Measurements from ENCODE around the gene DMRTB1.
A peak's percentile ranks its signal among the peaks of the same experiment; 100 is the strongest.

Gene DMRTB1

GRCh38 chr1:53463961-53464899 lies 5.0 kb downstream of the DMRTB1 start:
- no peak for DNase-seq (ENCODE audit: low read depth, low spot score)

DNA sequence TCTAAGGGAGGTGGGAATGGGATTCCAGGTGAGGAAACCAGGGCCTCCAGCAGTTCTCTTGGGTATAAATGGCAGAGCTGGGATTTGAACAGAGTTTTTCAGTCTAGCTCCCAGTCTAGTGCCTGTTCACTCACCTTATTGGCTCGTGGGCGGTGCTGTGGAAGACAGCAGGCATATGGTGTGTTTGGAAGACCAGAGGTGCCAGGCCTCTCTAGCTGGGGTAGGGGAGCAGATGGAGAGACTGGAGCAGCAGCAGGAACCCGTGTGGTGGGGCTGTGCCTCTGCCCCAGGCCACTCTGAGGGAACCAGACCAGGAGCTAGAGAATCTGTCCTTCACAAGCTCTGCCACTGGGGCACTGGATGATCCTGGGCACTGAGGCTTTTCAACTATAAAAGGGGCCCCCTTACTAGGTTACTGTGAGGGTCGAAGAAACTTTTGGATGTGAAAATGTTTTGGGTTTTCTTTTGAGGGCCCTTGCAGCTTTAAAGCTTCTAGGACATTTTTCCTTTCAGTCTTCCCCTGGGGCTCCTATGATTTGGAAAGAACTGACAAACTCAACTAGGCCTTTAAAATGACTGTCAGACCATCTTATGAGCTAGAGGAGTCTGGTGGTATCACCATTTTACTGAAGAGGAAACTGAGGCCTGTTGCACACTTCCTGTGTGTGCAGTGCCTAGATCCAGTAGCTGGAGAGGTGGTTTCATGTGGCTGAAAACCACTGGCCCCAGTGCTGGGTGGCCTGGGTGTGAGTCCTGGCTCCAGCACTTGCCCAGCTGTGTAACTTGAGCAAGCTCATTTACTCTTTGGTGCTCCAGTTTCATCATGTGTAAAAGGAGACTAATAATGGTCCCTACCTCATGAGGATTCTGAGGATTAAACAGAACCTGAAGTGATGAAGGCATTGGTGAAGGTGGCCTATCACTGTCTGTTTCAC lies 6.1 kb downstream of the DMRTB1 start:
- no peak for DNase-seq (ENCODE audit: low read depth, low spot score)

DNA sequence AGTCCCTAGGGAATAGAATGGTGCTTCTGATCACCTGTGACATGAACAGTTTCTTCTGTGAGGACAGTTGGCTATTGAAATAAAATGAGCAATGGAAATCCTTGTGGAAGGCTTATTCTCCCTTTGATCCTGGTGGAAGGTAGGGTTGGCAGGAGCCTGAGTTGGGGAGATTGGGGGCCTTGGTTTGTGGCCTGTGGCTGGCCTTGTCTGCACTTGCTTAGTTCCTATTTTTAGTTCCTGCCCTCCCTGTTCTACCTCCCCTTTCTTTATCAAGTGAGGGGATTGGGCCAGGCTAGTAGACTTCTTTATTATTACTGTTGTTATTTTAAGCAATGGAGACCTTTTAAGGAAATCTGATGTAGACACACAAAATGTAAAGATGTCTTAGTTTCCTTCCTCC lies 8.2 kb downstream of the DMRTB1 start:
- no peak for DNase-seq (ENCODE audit: low read depth, low spot score)

GRCh38 chr1:53468374-53468773 lies 9.2 kb downstream of the DMRTB1 start:
- no peak for DNase-seq (ENCODE audit: low read depth, low spot score)

- no peak for DNase-seq (ENCODE audit: low read depth, low spot score)
These were observed 10.2 kb downstream of the DMRTB1 start for GRCh38 chr1:53469373-53469772.

- peak; percentile 63 for DNase-seq (ENCODE audit: low read depth, low spot score)
These were observed 11.0 kb downstream of the DMRTB1 start for GRCh38 chr1:53470155-53470554.

DNA sequence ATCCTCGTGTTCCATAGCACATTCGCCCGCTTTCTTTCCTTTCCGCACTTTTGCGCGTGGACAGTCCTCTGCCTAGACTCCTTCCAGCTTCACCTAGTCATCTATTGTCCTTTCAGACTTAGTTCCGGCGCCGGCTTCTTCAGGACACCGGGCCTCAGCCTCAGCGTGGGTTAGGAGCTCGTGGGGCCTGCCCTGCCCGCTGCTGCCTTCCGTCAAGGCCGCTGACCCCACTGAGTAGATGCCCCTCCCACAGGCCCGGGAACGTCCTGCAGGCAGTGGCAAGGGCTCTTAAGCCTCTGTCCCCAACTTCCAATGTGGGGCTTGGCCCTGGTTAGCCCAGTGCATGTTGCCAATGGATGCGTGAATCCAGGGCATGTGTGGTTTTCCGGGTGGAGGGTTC lies 11.4 kb downstream of the DMRTB1 start:
- DNase-seq (ENCODE audit: low read depth, low spot score): no peak

GRCh38 chr1:53471000-53471399 lies 11.8 kb downstream of the DMRTB1 start:
- no peak for DNase-seq (ENCODE audit: low read depth, low spot score)

DNA sequence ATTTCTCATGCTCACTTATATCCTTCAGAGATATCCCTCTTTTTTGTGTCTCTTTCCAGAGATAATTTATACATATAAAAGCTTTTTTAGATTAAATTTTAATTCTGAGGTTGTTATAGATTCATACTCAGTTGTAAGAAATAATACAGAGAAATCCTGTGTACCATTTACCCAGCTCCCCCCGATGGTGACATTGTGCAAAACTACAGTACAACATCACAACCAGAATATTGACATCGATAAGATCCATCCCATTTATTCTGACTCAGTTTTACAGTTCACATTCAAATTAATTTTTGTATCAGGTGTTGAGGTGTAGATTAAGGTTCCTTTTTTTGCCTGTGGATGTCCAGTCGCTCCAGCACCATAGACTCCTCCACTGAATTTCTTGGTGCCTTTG lies 14.3 kb downstream of the DMRTB1 start:
- no peak for DNase-seq (ENCODE audit: low read depth, low spot score)

GRCh38 chr1:53475664-53476063 lies 16.5 kb downstream of the DMRTB1 start:
- DNase-seq (ENCODE audit: low read depth, low spot score): no peak

- DNase-seq (ENCODE audit: low read depth, low spot score): no peak
These were observed 17.4 kb downstream of the DMRTB1 start for GRCh38 chr1:53476579-53476978.

DNA sequence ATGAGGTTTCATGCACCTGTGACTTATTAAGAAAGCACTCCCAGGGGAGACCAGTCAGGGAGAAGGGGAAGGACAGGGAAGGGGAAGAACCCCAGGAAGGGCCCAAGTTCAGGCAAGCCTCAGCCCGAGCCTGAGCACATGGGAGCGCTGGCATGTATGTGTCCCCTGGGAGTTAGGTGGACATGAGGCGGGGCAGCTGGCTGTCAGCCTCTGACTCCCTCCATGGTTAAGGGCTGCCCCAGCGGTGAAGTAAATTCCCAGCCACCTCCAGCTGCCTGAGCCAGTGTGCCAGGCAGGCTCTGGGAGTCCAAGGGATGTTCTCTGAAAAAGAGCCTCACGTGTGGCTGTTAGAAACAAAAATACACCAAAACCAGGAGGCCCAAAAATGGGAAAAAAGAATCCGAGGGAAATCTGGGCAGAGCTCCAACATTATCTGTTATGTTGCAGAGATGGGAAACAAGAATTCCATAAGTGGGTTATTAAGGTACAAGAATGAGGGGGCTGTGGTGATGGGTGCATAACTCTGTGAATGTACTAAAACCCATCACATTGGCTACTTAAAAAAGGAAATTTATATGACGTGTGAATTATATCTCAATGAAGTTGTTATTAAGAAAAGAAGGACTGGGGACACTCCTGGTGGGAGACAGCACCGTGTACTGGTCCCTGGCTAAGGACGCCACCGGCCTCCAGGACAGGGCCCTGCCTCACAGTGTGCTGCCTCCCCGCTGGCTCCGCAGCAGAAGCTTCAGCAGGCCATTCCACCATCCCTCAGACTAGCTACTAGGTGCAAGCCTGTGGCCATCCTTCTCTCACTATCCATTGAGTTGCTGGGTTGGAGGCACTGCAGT lies 18.7 kb downstream of the DMRTB1 start:
- DNase-seq (ENCODE audit: low read depth, low spot score): no peak

- DNase-seq (ENCODE audit: low read depth, low spot score): no peak
These were observed 19.3 kb downstream of the DMRTB1 start for GRCh38 chr1:53478502-53478818.

DNA sequence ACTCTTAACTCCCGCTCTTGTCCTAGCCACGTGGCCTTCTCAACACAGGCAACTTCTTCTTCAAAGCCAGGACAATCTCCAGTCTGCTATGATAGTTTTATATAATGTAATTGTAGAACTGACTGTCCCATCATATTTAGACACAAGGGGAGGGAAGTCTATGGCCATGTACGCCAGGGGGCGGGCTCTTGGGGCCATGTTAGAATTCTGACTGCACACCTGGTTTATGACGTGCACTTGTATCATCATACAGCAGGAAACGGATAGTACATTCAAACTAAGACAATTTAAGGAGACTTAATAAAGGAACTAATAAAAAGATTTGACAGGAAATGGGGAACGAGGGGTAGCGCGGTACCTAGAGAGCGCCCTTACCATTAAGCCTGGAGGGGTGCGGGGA lies 21.5 kb downstream of the DMRTB1 start:
- DNase-seq (ENCODE audit: low read depth, low spot score): no peak

DNA sequence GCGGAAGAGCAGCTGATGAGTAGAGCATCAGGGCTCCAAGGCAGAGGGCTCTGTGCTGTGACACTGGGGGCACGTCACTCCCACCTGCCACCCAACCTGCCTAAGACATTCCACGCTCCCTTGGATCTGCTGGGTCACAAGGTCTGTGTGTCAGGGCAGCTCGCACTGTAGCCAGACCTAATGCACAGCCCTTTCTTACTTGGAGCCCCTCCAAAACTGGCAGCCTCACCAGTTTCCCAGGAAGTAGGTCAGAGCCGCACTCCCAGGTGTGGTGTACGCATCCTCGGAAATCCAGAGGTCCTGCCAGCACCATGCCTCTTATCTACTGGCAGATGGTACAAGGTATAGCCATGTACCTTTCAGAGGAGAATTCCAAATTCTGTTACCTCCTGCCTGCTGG lies 22.3 kb downstream of the DMRTB1 start:
- DNase-seq (ENCODE audit: low read depth, low spot score): no peak

GRCh38 chr1:53482441-53483153 lies 23.4 kb downstream of the DMRTB1 start:
- no peak for DNase-seq (ENCODE audit: low read depth, low spot score)

DNA sequence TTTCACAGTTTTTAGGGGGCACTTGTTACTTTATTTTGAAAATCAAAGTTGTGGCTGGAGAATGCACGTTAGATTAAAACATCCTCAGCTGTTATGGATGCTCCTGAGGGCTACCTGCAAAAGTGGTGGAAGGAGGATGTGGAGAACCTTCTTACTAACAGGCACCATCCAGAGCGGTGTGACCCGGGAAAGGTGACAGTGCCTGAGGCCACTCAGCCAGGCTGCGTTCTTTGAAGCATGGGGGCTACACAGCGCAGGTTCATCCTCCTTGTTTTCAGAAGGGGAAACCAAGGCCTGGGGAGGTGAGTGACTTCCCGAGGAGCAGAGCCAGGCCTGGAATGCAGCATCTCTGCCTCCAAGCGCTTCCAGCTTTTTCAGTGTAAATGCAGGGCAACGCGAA lies 24.0 kb downstream of the DMRTB1 start:
- DNase-seq (ENCODE audit: low read depth, low spot score): no peak

- no peak for DNase-seq (ENCODE audit: low read depth, low spot score)
These were observed 24.5 kb downstream of the DMRTB1 start for GRCh38 chr1:53483656-53484055.

DNA sequence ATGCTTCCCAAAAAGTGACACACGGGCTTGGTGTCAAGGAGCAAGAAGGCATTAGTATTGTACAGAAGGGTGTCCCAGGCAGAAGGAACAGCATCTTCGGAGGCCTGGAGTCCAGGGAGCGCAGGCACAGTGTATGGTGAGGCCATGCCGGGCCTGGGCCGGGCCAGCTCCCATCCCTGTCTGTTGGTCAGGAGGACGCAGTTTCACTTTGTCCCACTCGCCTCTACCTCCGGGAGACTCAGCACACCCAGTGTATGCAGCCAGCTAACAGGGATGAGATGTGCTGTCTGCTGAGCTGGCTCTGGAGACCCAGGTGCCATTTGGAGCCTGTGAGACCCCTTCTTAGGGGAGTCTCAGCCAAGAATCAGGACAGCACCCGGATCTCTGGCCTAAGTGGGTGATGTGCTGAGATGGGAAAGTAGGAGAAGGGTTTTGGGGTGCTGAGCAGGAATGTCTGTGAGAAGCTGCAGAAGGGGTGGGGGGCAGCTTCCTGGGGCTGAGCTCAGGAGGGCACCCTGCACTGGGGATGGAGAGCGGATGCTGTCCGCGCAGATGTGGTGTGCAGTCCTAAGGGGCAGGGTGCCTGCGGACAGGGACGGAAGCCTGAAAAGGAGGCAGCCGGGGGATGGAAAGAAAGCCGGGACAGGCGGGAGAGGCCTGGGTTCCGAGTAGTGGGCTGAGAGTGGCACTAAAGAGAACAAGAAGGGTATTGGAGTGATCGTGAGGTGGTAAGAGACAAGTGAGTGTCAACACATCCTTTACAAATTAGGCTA lies 25.7 kb downstream of the DMRTB1 start:
- no peak for DNase-seq (ENCODE audit: low read depth, low spot score)

Measured in iPS DF 19.7 (cell line).